Ovary (tissue), 3 donors: ENCODE measurements around the gene CFAP119.

Experiments
- CTCF ChIP-seq, 3 donors: fragments of 450-650 bp in 2 of 3; fragments of 200-600 bp in 1 of 3; IDR thresholded peaks; one replicate each; pipeline versions ENCODE4 v1.5.1 to v1.8.0; 2016 to 2022; ENCODE audit warnings: antibody characterized with exemption in 3 of 3, mild to moderate bottlenecking in 1 of 3
- EP300 ChIP-seq: sonication (generic); formaldehyde crosslinking; IDR thresholded peaks from one replicate; pipeline ENCODE4 v1.6.1; 2017; ENCODE audit warnings: antibody characterized with exemption
- POLR2A ChIP-seq: fragments of 450-650 bp; IDR thresholded peaks from one replicate; pipeline ENCODE4 v1.6.1; 2017; ENCODE audit warnings: antibody characterized with exemption, mild to moderate bottlenecking, moderate library complexity
- donor health status: DM: no; HTN: no; CAD: no.

GRCh38 chr16:30723725-30724355 is 38.0 kb downstream of the CFAP119 start:
- TF ChIP-seq CTCF (IDR thresholded peaks at IDR 0.05), result no peak
- no peak for TF ChIP-seq POLR2A
- no peak for TF ChIP-seq EP300
